Neural cell (in vitro differentiated cells): ENCODE results near the gene JMJD4. TPM values are rescaled to one million over a fixed set of nuclear protein-coding genes. Genes with fewer than 3 reads are reported as not detected.

ENCODE experiments used
- H2AFZ ChIP-seq: fragments of 200-600, 300-800 bp; sonication (generic), shearing (Covaris generic); 2 replicates; pipeline ENCODE4 v1.6.0; 2014; ENCODE audit warnings: low read depth, mild to moderate bottlenecking, antibody characterized with exemption, low read length, moderate library complexity
- H3F3A ChIP-seq: fragments of 200-600 bp; shearing (Covaris generic); 2 replicates; pipeline ENCODE4 v1.6.1; 2016; ENCODE audit warnings: mild to moderate bottlenecking, moderate library complexity, mixed read lengths, antibody characterized with exemption, low read length; ENCODE audit not compliant: insufficient read depth, poor library complexity, severe bottlenecking
- H3K27ac ChIP-seq: fragments of 200-600, 300-800 bp; sonication (generic), shearing (Covaris generic); 2 replicates; pipeline ENCODE4 v1.5.1; 2014; ENCODE audit warnings: mild to moderate bottlenecking, low read length, moderate library complexity
- H3K27me3 ChIP-seq: fragments of 300-800, 200-600 bp; sonication (generic), shearing (Covaris generic); 2 replicates; pipeline ENCODE4 v1.6.0; 2014; ENCODE audit warnings: mild to moderate bottlenecking, low read depth, low read length, moderate library complexity; ENCODE audit not compliant: insufficient read depth
- H3K36me3 ChIP-seq: fragments of 300-800, 200-600 bp; sonication (generic), shearing (Covaris generic); 2 replicates; pipeline ENCODE4 v1.5.1; 2014; ENCODE audit warnings: mild to moderate bottlenecking, antibody characterized with exemption, low read length, moderate library complexity; ENCODE audit not compliant: insufficient read depth
- H3K4me2 ChIP-seq: fragments of 300-800, 200-600 bp; sonication (generic), shearing (Covaris generic); 2 replicates; pipeline ENCODE4 v1.6.0; 2014; ENCODE audit warnings: mild to moderate bottlenecking, low read length
- H3K4me3 ChIP-seq: fragments of 300-800, 200-600 bp; sonication (generic), shearing (Covaris generic); 2 replicates; pipeline ENCODE4 v1.5.1; 2014; ENCODE audit warnings: mild to moderate bottlenecking, low read length, moderate library complexity
- H3K79me2 ChIP-seq: fragments of 200-600 bp; shearing (Covaris generic); replicated peaks from 2 replicates; pipeline ENCODE4 v1.6.0; 2014; ENCODE audit warnings: mild to moderate bottlenecking, low read length, moderate library complexity; ENCODE audit not compliant: insufficient read depth
- H3K9ac ChIP-seq: fragments of 300-800, 200-600 bp; sonication (generic), shearing (Covaris generic); 2 replicates; pipeline ENCODE4 v1.6.1; 2016; ENCODE audit warnings: mild to moderate bottlenecking, low read length, mixed read lengths
- H3K9me2 ChIP-seq: fragments of 200-600 bp; shearing (Covaris generic); 2 replicates; pipeline ENCODE4 v1.6.1; 2016; ENCODE audit warnings: mild to moderate bottlenecking, low read length, mixed read lengths; ENCODE audit not compliant: insufficient read depth
- H3K9me3 ChIP-seq: fragments of 200-600, 300-800 bp; sonication (generic), shearing (Covaris generic); 2 replicates; pipeline ENCODE4 v1.6.1; 2016; ENCODE audit warnings: mild to moderate bottlenecking, mixed run types, low read length, moderate library complexity, mixed read lengths
- H4K20me1 ChIP-seq: fragments of 200-600 bp; shearing (Covaris generic); 2 replicates; pipeline ENCODE4 v1.6.1; 2016; ENCODE audit warnings: mild to moderate bottlenecking, mixed run types; ENCODE audit not compliant: insufficient read depth
- CTCF ChIP-seq: fragments of 450-650 bp; IDR thresholded peaks from 2 replicates; pipeline ENCODE4 v1.5.1; 2014; ENCODE audit warnings: antibody characterized with exemption, mild to moderate bottlenecking, moderate library complexity; ENCODE audit not compliant: poor library complexity, severe bottlenecking
- EP300 ChIP-seq: fragments of 450-650 bp; conservative IDR thresholded peaks from 2 replicates; pipeline ENCODE4 v1.6.1; 2014; ENCODE audit warnings: antibody characterized with exemption, mild to moderate bottlenecking, moderate library complexity; ENCODE audit not compliant: poor library complexity, severe bottlenecking
- EZH2 ChIP-seq: fragments of 200-600, 300-800 bp; shearing (Covaris generic), sonication (generic); IDR thresholded peaks from 2 replicates; pipeline ENCODE4 v1.6.1; 2014; ENCODE audit warnings: antibody characterized with exemption, low read length, borderline replicate concordance, mild to moderate bottlenecking; ENCODE audit not compliant: insufficient read depth, poor library complexity, severe bottlenecking
- MXI1 ChIP-seq: fragments of 450-650 bp; conservative IDR thresholded peaks from 2 replicates; pipeline ENCODE4 v1.6.1; 2014; ENCODE audit warnings: antibody characterized with exemption, mild to moderate bottlenecking; ENCODE audit not compliant: poor library complexity, severe bottlenecking
- POLR2AphosphoS5 ChIP-seq: IDR thresholded peaks from 2 replicates; pipeline ENCODE4 v1.6.1; 2012
- RAD21 ChIP-seq: fragments of 450-650 bp; conservative IDR thresholded peaks from 2 replicates; pipeline ENCODE4 v1.6.1; 2014; ENCODE audit warnings: antibody characterized with exemption, mild to moderate bottlenecking, moderate library complexity
- SMC3 ChIP-seq: fragments of 450-650 bp; conservative IDR thresholded peaks from 2 replicates; pipeline ENCODE4 v1.6.1; 2014; ENCODE audit warnings: antibody characterized with exemption, mild to moderate bottlenecking, moderate library complexity; ENCODE audit not compliant: poor library complexity
- TAF1 ChIP-seq: IDR thresholded peaks from 2 replicates; pipeline ENCODE4 v1.6.1; 2012; ENCODE audit warnings: low read depth
- polyA plus RNA-seq: library from polyadenylated mRNA; depleted of rRNA; stranded (reverse); fragments of >200 nt; gene quantifications from 2 replicates; pipeline ENCODE4 v1.2.3, GENCODE V29; 2014
- TF ChIP-seq, protein P1 (sequence below): IDR thresholded peaks from 2 replicates; pipeline ENCODE4 v1.6.1; 2012; ENCODE audit warnings: borderline replicate concordance

The JMJD4 gene
- polyA plus RNA-seq, 1 donor from 2014 or later, result 17.2 TPM

DNA sequence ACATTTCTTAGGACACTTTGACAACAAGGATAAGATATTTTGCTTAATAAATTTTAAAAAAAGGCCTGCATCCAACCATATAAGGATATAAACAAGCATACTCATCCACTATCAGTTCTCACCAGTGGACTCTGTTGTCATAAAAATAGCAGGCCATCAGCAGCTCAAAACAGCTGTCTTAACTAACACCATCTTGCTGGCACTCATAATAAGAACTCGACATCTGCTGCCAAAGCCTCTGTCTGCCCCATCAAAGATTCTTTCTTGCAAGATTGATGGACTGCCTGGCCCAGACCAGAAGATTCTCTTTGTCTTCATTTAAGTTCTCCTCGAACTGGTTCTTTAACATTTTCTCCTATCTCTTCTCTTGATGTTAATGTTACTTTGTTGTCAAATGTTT, 10.1 kb downstream of the JMJD4 start:
- no peak overlapping the region for H3K27ac ChIP-seq
- no peak overlapping the region for H3K4me2 ChIP-seq
- no peaks in the 10 kb centered on the region for H3F3A ChIP-seq
- H3K4me3 ChIP-seq, result no peak overlapping the region
- no peak overlapping the region for H2AFZ ChIP-seq
- H3K79me2 ChIP-seq, result no peaks in the 10 kb centered on the region
- H3K9me3 ChIP-seq, result no peaks in the 10 kb centered on the region
- no peaks in the 10 kb centered on the region for H3K36me3 ChIP-seq
- no peaks in the 10 kb centered on the region for H3K27me3 ChIP-seq
- H3K9me2 ChIP-seq, result no peaks in the 10 kb centered on the region
- TF ChIP-seq SMC3, result no peak
- TF ChIP-seq CTCF, result no peak
- TF ChIP-seq, protein P1, sequence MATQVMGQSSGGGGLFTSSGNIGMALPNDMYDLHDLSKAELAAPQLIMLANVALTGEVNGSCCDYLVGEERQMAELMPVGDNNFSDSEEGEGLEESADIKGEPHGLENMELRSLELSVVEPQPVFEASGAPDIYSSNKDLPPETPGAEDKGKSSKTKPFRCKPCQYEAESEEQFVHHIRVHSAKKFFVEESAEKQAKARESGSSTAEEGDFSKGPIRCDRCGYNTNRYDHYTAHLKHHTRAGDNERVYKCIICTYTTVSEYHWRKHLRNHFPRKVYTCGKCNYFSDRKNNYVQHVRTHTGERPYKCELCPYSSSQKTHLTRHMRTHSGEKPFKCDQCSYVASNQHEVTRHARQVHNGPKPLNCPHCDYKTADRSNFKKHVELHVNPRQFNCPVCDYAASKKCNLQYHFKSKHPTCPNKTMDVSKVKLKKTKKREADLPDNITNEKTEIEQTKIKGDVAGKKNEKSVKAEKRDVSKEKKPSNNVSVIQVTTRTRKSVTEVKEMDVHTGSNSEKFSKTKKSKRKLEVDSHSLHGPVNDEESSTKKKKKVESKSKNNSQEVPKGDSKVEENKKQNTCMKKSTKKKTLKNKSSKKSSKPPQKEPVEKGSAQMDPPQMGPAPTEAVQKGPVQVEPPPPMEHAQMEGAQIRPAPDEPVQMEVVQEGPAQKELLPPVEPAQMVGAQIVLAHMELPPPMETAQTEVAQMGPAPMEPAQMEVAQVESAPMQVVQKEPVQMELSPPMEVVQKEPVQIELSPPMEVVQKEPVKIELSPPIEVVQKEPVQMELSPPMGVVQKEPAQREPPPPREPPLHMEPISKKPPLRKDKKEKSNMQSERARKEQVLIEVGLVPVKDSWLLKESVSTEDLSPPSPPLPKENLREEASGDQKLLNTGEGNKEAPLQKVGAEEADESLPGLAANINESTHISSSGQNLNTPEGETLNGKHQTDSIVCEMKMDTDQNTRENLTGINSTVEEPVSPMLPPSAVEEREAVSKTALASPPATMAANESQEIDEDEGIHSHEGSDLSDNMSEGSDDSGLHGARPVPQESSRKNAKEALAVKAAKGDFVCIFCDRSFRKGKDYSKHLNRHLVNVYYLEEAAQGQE, result no peak
- TF ChIP-seq EZH2, result no peak
- no peak for TF ChIP-seq RAD21
- no peak for TF ChIP-seq POLR2AphosphoS5
- no peak for TF ChIP-seq TAF1
- TF ChIP-seq EP300, result no peak
- TF ChIP-seq MXI1, result no peak
- no peak overlapping the region for H3K9ac ChIP-seq
- H4K20me1 ChIP-seq, result no peaks in the 10 kb centered on the region

GRCh38 chr1:227723474-227723873, 11.6 kb downstream of the JMJD4 start:
- Histone ChIP-seq H3K9ac (no peak overlapping the region), H3K9me2 (no peaks in the 10 kb centered on the region), H4K20me1 (no peaks in the 10 kb centered on the region), H2AFZ (no peak overlapping the region), H3F3A (no peaks in the 10 kb centered on the region), H3K4me2 (no peak overlapping the region), H3K79me2 (no peaks in the 10 kb centered on the region), H3K36me3 (no peaks in the 10 kb centered on the region), H3K4me3 (no peak overlapping the region), H3K27ac (no peak overlapping the region), H3K27me3 (no peaks in the 10 kb centered on the region), H3K9me3 (no peaks in the 10 kb centered on the region)
- TF ChIP-seq EP300, result no peak
- no peak for TF ChIP-seq RAD21
- TF ChIP-seq TAF1, result no peak
- TF ChIP-seq, protein P1, result no peak
- no peak for TF ChIP-seq SMC3
- TF ChIP-seq MXI1, result no peak
